CD14-positive monocyte (primary cell): ENCODE data around the gene RHBG. TPM values are rescaled to one million over a fixed set of nuclear protein-coding genes. Genes with fewer than 3 reads are reported as not detected.
A peak's percentile ranks its signal among the peaks of the same experiment; 100 is the strongest.

Experiments
- DNase-seq, 3 donors: peaks; one replicate each; pipeline ENCODE4 v3.0.0-alpha.2; 2011 to 2022
- H2AFZ ChIP-seq: 2 replicates; pipeline ENCODE4 v1.6.0; 2012; ENCODE audit warnings: mild to moderate bottlenecking, low read depth, low read length, inconsistent platforms; ENCODE audit not compliant: insufficient read depth, poor library complexity, severe bottlenecking
- H3K27ac ChIP-seq, 2 donors: 1 replicate in 1 of 2; 2 replicates in 1 of 2; pipeline ENCODE4 v1.5.1; 2012 to 2013; ENCODE audit warnings: low read length in 2 of 2, control low read depth in 1 of 2, inconsistent platforms in 1 of 2, low read depth in 1 of 2, mild to moderate bottlenecking in 1 of 2
- H3K27me3 ChIP-seq, 2 donors: one replicate each; pipeline versions ENCODE4 v1.6.0 to v1.6.1; 2011 to 2013; ENCODE audit warnings: low read length in 2 of 2; ENCODE audit not compliant: control insufficient read depth in 2 of 2, insufficient read depth in 2 of 2
- H3K36me3 ChIP-seq, 2 donors: replicated peaks in 1 of 2; 1 replicate in 1 of 2; 2 replicates in 1 of 2; pipeline versions ENCODE4 v1.5.1 to v1.6.1; 2012 to 2013; ENCODE audit warnings: low read length in 2 of 2, control low read depth in 1 of 2, inconsistent platforms in 1 of 2, mild to moderate bottlenecking in 1 of 2; ENCODE audit not compliant: insufficient read depth in 2 of 2, control insufficient read depth in 1 of 2
- H3K4me1 ChIP-seq, 2 donors: 1 replicate in 1 of 2; 2 replicates in 1 of 2; pipeline versions ENCODE4 v1.5.1 to v1.6.1; 2012 to 2013; ENCODE audit warnings: low read length in 2 of 2, control low read depth in 1 of 2, inconsistent platforms in 1 of 2, mild to moderate bottlenecking in 1 of 2, moderate library complexity in 1 of 2; ENCODE audit not compliant: insufficient read depth in 2 of 2, control insufficient read depth in 1 of 2
- H3K4me2 ChIP-seq: replicated peaks from 2 replicates; pipeline ENCODE3; 2012; ENCODE audit warnings: low read length, moderate library complexity, mild to moderate bottlenecking; ENCODE audit not compliant: poor library complexity, severe bottlenecking; ENCODE audit errors: extremely low read depth
- H3K4me3 ChIP-seq, 3 experiments: fragments of 200-600 bp in 1 of 3; sonication (generic) in 1 of 3; replicated peaks in 1 of 3; 1 replicate in 2 of 3; 2 replicates in 1 of 3; pipeline ENCODE4 v1.5.1; 2011 to 2013; ENCODE audit warnings: low read length in 3 of 3, mild to moderate bottlenecking in 3 of 3, control low read depth in 2 of 3, low read depth in 2 of 3, inconsistent platforms in 1 of 3, moderate library complexity in 1 of 3
- H3K79me2 ChIP-seq: 2 replicates; pipeline ENCODE4 v1.6.0; 2012; ENCODE audit warnings: mild to moderate bottlenecking, control low read depth, inconsistent platforms, low read length, moderate library complexity; ENCODE audit not compliant: insufficient read depth
- H3K9ac ChIP-seq: 2 replicates; pipeline ENCODE4 v1.6.0; 2017; ENCODE audit warnings: low read length, mild to moderate bottlenecking; ENCODE audit not compliant: insufficient read depth, poor library complexity, severe bottlenecking
- H3K9me3 ChIP-seq, 2 donors: replicated peaks in 1 of 2; 1 replicate in 1 of 2; 2 replicates in 1 of 2; pipeline versions ENCODE4 v1.5.1 to v1.6.1; 2012 to 2013; ENCODE audit warnings: low read length in 2 of 2, control low read depth in 1 of 2; ENCODE audit not compliant: control insufficient read depth in 1 of 2, insufficient read depth in 1 of 2
- H4K20me1 ChIP-seq: 2 replicates; pipeline ENCODE4 v1.6.0; 2012; ENCODE audit warnings: mild to moderate bottlenecking, low read length, control low read depth, moderate library complexity; ENCODE audit not compliant: insufficient read depth
- H3K27ac Mint-ChIP-seq, 7 donors: one replicate each; pipeline ENCODE4 v1.8.0; 2020; ENCODE audit warnings: mild to moderate bottlenecking in 7 of 7, mixed read lengths in 7 of 7, moderate library complexity in 6 of 7, inconsistent platforms in 2 of 7
- H3K27me3 Mint-ChIP-seq, 3 donors: one replicate each; pipeline ENCODE4 v1.8.0; 2021 to 2022; ENCODE audit warnings: low read depth in 3 of 3, mild to moderate bottlenecking in 3 of 3, mixed read lengths in 3 of 3, moderate library complexity in 3 of 3, inconsistent platforms in 1 of 3
- H3K36me3 Mint-ChIP-seq, 2 donors: one replicate each; pipeline ENCODE4 v1.8.0; 2020; ENCODE audit warnings: mixed read lengths in 2 of 2, inconsistent platforms in 1 of 2, mild to moderate bottlenecking in 1 of 2
- H3K4me1 Mint-ChIP-seq: one replicate; pipeline ENCODE4 v1.8.0; 2020; ENCODE audit warnings: mild to moderate bottlenecking, mixed read lengths
- H3K4me3 Mint-ChIP-seq, 2 donors: one replicate each; pipeline ENCODE4 v1.8.0; 2020; ENCODE audit warnings: mild to moderate bottlenecking in 2 of 2, mixed read lengths in 2 of 2, moderate library complexity in 1 of 2
- H3K9me3 Mint-ChIP-seq, 7 donors: one replicate each; pipeline ENCODE4 v1.8.0; 2020 to 2022; ENCODE audit warnings: mixed read lengths in 7 of 7, mild to moderate bottlenecking in 6 of 7, moderate library complexity in 6 of 7, inconsistent platforms in 2 of 7
- CTCF ChIP-seq: fragments of 200-600 bp; IDR thresholded peaks from one replicate; pipeline ENCODE4 v1.8.0; 2022; ENCODE audit warnings: antibody characterized with exemption, mild to moderate bottlenecking
- WGBS: methylation state at CpG from one replicate; pipeline ENCODE4 v1.1.5; 2013; ENCODE audit warnings: missing lambda C conversion rate; ENCODE audit not compliant: insufficient coverage; 5-methylcytosine and 5-hydroxymethylcytosine counted together
- intact Hi-C, 2 donors: fragments of 100-400 bp; cut with micrococcal nuclease; formaldehyde crosslinking; loops; one replicate each; pipeline versions ENCODE4 v1.15.0 to v1.15.1; 2023
- polyA plus RNA-seq, 3 donors: library from polyadenylated mRNA; depleted of rRNA in 1 of 3; unstranded in 2 of 3; stranded (reverse) in 1 of 3; fragments of 300-500 nt in 2 of 3; fragments of >200 nt in 1 of 3; fragmentation: Illumina TruSeq in 2 of 3; gene quantifications; 1 replicate in 2 of 3; 2 replicates in 1 of 3; pipeline ENCODE4 v1.2.3, GENCODE V29; 2012 to 2021

The RHBG gene
- polyA plus RNA-seq, 3 donors = 0.08 TPM; not detected in 2

GRCh38 chr1:156366378-156367166 lies 2.4 kb upstream of the RHBG start:
- TF ChIP-seq CTCF = no peak

DNA sequence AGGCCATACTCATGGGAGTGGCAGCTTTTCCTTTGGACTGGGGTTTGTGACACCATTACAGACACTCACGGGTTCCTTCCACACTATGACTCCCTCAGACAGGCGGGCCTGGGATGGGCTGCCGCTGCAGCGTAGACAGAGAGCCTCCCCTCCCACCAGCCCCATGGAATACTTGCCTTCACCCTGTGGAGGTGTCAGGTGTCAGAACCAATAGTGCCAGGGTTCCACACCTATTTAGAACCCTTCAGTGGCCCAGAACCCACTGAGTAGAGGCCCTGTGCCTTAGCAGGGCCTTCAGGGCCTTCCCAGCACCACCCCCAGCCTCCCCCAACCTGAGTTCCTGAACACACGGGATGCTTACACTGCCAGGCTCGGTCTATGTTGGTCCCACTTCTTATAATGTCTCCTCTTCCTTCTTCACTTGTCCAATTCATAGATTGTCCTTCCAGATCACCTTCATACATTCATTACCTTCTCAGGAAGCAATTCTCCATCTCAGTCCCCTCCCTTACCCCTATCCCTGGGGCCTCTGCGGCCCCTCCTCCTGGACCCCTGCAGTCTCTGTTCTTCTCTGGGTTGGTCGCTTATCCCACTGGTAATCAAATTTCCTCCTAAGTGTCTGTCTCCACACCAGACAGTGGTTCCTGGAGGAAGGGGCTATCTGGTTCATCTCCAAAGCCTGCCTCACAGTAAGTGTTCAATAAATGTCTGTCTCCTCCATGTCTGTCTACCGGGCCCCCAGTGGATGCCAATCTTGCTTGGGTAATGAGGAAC lies 1.4 kb upstream of the RHBG start:
- no peak overlapping the region for H3K4me2 ChIP-seq
- peaks cover 26 to 60% (median 45%) of the 10 kb centered on the region in 3 donors for H3K27me3 Mint-ChIP-seq
- peaks cover 0 to 45% of the 10 kb centered on the region in 2 donors for H3K27me3 ChIP-seq
- H4K20me1 ChIP-seq = no peaks in the 10 kb centered on the region
- no peak overlapping the region for H2AFZ ChIP-seq
- no peaks in the 10 kb centered on the region for H3K79me2 ChIP-seq
- H3K4me3 ChIP-seq = no peak overlapping the region
- no peaks in the 10 kb centered on the region for H3K36me3 ChIP-seq
- intact Hi-C loops = no loop called here
- peaks cover 30% of the 10 kb centered on the region for H3K4me1 Mint-ChIP-seq
- H3K9me3 Mint-ChIP-seq = peaks cover 0 to 3% (median 0%) of the 10 kb centered on the region in 7 donors
- H3K9ac ChIP-seq = no peak overlapping the region
- no peak for DNase-seq
- H3K4me3 Mint-ChIP-seq = peak overlapping the region in 1 of 2 donors; percentile 58
- H3K4me1 ChIP-seq = peaks cover 32 to 40% of the 10 kb centered on the region in 2 donors
- no peak overlapping the region for H3K27ac Mint-ChIP-seq
- peaks cover 0 to 2% of the 10 kb centered on the region in 2 donors for H3K36me3 Mint-ChIP-seq
- TF ChIP-seq CTCF = no peak
- H3K27ac ChIP-seq = no peak overlapping the region
- H3K9me3 ChIP-seq = no peaks in the 10 kb centered on the region
- 86% methylated on average over 6 of the region's 9 CpGs for WGBS

More at GRCh38 chr1:156366378-156367166, 2.4 kb upstream of the RHBG start:
- H3K4me3 ChIP-seq = no peak overlapping the region
- H3K9ac ChIP-seq = no peak overlapping the region
- H3K9me3 ChIP-seq = no peaks in the 10 kb centered on the region
- intact Hi-C loops = no loop called here
- H3K27ac ChIP-seq = no peak overlapping the region
- Mint-ChIP-seq H3K36me3 (no peaks in the 10 kb centered on the region), H3K9me3 (peaks cover 0 to 3% (median 0%) of the 10 kb centered on the region in 7 donors), H3K4me3 (no peak overlapping the region), H3K4me1 (peaks cover 20% of the 10 kb centered on the region), H3K27me3 (peaks cover 26 to 60% (median 45%) of the 10 kb centered on the region in 3 donors), H3K27ac (no peak overlapping the region)
- no peaks in the 10 kb centered on the region for H4K20me1 ChIP-seq
- 93% methylated on average over 3 of the region's 5 CpGs for WGBS
- no peaks in the 10 kb centered on the region for H3K79me2 ChIP-seq
- H3K4me2 ChIP-seq = no peak overlapping the region
- H3K27me3 ChIP-seq = peaks cover 0 to 45% of the 10 kb centered on the region in 2 donors
- H3K4me1 ChIP-seq = peaks cover 23 to 30% of the 10 kb centered on the region in 2 donors
- no peak overlapping the region for H2AFZ ChIP-seq
- no peak for DNase-seq
- no peaks in the 10 kb centered on the region for H3K36me3 ChIP-seq
